ENCODE results near the gene TBCB. TPM values are rescaled to one million over a fixed set of nuclear protein-coding genes. Genes with fewer than 3 reads are reported as not detected.

Gene TBCB
- total RNA-seq, 1 experiment from 2014 or later, result 141 TPM

DNA sequence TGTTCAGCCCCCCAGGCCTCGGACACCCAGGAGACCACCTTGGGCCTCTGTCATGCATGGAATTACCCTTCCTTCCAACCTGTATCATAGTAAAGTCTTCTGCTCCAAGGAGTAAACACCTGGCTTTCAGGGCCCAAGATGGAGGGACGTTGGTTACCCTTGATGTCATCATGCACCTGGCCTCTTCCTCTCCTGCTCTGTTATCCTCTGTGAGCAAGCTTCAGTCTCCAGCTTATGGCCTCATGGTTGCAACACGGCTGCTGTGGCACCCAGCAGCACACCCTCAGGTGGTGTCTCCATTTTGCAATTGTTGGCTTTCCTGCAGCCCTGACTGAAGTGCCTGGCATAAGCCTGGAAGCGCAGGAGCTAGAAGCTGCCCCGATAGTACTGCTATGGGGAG is 8.3 kb upstream of the TBCB start:
- no peaks in the 10 kb centered on the region for H3K9me3 ChIP-seq (ENCODE audit: control insufficient read depth in 1 of 2, insufficient read depth in 1 of 2, low read depth in 1 of 2, low read length in 2 of 2)
- ATAC-seq, result no peak
- H4K20me1 ChIP-seq (ENCODE audit: insufficient read depth), result no peaks in the 10 kb centered on the region
- no peak for DNase-seq (ENCODE audit: low read depth, low spot score)
- ChIA-PET POLR2A (no interaction called here), RAD21 (ENCODE audit: low non-redundant PET in 1 of 2, low total read pairs in 2 of 2, uncharacterized antibody in 2 of 2, unreplicated experiment in 2 of 2) (no interaction called here), CTCF (no interaction called here)
- H2AFZ ChIP-seq (ENCODE audit: low read depth, low read length, poor library complexity, severe bottlenecking), result no peak overlapping the region
- H3K4me1 ChIP-seq (ENCODE audit: control insufficient read depth in 1 of 2, insufficient read depth in 2 of 2, low read length in 2 of 2), result peaks cover 0 to 13% of the 10 kb centered on the region in 2 experiments; a peak in 2 of 4 replicates
- no peak overlapping the region for H3K4me2 ChIP-seq (ENCODE audit: low read length)
- no peak overlapping the region for H3K4me3 ChIP-seq (replicated peaks in 1 of 2; ENCODE audit: low read depth in 1 of 2, low read length in 2 of 2)
- no peaks in the 10 kb centered on the region for H3K79me2 ChIP-seq (ENCODE audit: insufficient read depth, low read length)
- H3K9me2 ChIP-seq (ENCODE audit: insufficient read depth), result no peaks in the 10 kb centered on the region
- no peak overlapping the region for H3K27ac ChIP-seq (ENCODE audit: low read depth, low read length)
- H3K27me3 ChIP-seq (ENCODE audit: insufficient read depth, low read length), result no peaks in the 10 kb centered on the region
- no peak overlapping the region for H3K9ac ChIP-seq (ENCODE audit: low read length)
- no TSS peak for BruUV-seq (replicated peaks)
- intact Hi-C loops (cut with micrococcal nuclease), result no loop called here
- peaks cover 10 to 28% of the 10 kb centered on the region in 2 experiments; a peak in 3 of 4 replicates for H3K36me3 ChIP-seq (ENCODE audit: control insufficient read depth in 1 of 2, insufficient read depth in 2 of 2, low read length in 2 of 2)
- TF ChIP-seq SP1 (IDR thresholded peaks at IDR 0.05; ENCODE audit: low read depth), result no peak
- TF ChIP-seq YY1 (IDR thresholded peaks at IDR 0.05; ENCODE audit: extremely low read depth, insufficient replicate concordance, low read depth, low read length), result no peak
- no peak for TF ChIP-seq CBX3 (IDR thresholded peaks at IDR 0.05; ENCODE audit: low read depth)
- no peak for TF ChIP-seq SRF (IDR thresholded peaks at IDR 0.05; ENCODE audit: low read depth)
- no peak for TF ChIP-seq POLR2A (IDR thresholded peaks at IDR 0.05; ENCODE audit: borderline replicate concordance, extremely low read depth, insufficient read depth, insufficient read length)

DNA sequence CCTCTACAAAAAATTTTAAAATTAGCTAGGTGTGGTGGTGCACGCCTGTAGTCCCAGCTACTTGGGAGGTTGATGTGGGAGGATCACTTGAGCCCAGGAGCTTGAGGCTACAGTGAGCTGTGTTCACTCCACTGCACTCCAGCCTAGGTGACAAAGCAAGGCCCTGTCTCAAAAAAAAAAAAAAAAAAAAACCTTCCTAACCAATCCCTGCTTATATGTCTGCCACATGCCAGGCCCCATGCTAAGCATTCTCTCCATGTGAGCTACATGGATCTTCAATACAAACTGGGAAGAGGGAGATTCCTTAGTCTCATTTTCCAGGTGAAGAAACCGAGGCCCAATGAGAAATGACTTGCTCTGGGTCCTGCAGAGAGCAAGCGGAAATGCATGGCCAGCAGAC is 6.6 kb upstream of the TBCB start:
- CTCF ChIA-PET, result no interaction called here

More for the DNA sequence above, 6.6 kb upstream of the TBCB start:
- peaks cover 11% of the 10 kb centered on the region for H3K79me2 ChIP-seq (ENCODE audit: insufficient read depth, low read length)
- ChIA-PET POLR2A (no interaction called here), RAD21 (ENCODE audit: low non-redundant PET in 1 of 2, low total read pairs in 2 of 2, uncharacterized antibody in 2 of 2, unreplicated experiment in 2 of 2) (no interaction called here)
- no peak for ATAC-seq
- no peak overlapping the region for H3K9ac ChIP-seq (ENCODE audit: low read length)
- H3K4me3 ChIP-seq (replicated peaks in 1 of 2; ENCODE audit: low read depth in 1 of 2, low read length in 2 of 2), result no peak overlapping the region
- H3K9me2 ChIP-seq (ENCODE audit: insufficient read depth), result no peaks in the 10 kb centered on the region
- BruUV-seq (replicated peaks), result no TSS peak
- H3K9me3 ChIP-seq (ENCODE audit: control insufficient read depth in 1 of 2, insufficient read depth in 1 of 2, low read depth in 1 of 2, low read length in 2 of 2), result no peaks in the 10 kb centered on the region
- H3K4me2 ChIP-seq (ENCODE audit: low read length), result no peak overlapping the region
- intact Hi-C loops (cut with micrococcal nuclease), result no loop called here
- no peak for DNase-seq (ENCODE audit: low read depth, low spot score)
- H3K36me3 ChIP-seq (ENCODE audit: control insufficient read depth in 1 of 2, insufficient read depth in 2 of 2, low read length in 2 of 2), result peaks cover 14 to 24% of the 10 kb centered on the region in 2 experiments; a peak in 3 of 4 replicates
- H3K27ac ChIP-seq (ENCODE audit: low read depth, low read length), result no peak overlapping the region
- H3K4me1 ChIP-seq (ENCODE audit: control insufficient read depth in 1 of 2, insufficient read depth in 2 of 2, low read length in 2 of 2), result peaks cover 0 to 14% of the 10 kb centered on the region in 2 experiments; a peak in 2 of 4 replicates
- H4K20me1 ChIP-seq (ENCODE audit: insufficient read depth), result no peaks in the 10 kb centered on the region
- TF ChIP-seq SIN3A (IDR thresholded peaks at IDR 0.05; ENCODE audit: low read depth), result no peak
- TF ChIP-seq SP1 (IDR thresholded peaks at IDR 0.05; ENCODE audit: low read depth), result no peak
- TF ChIP-seq POLR2A (IDR thresholded peaks at IDR 0.05; ENCODE audit: borderline replicate concordance, extremely low read depth, insufficient read depth, insufficient read length), result no peak
- TF ChIP-seq, protein P1, sequence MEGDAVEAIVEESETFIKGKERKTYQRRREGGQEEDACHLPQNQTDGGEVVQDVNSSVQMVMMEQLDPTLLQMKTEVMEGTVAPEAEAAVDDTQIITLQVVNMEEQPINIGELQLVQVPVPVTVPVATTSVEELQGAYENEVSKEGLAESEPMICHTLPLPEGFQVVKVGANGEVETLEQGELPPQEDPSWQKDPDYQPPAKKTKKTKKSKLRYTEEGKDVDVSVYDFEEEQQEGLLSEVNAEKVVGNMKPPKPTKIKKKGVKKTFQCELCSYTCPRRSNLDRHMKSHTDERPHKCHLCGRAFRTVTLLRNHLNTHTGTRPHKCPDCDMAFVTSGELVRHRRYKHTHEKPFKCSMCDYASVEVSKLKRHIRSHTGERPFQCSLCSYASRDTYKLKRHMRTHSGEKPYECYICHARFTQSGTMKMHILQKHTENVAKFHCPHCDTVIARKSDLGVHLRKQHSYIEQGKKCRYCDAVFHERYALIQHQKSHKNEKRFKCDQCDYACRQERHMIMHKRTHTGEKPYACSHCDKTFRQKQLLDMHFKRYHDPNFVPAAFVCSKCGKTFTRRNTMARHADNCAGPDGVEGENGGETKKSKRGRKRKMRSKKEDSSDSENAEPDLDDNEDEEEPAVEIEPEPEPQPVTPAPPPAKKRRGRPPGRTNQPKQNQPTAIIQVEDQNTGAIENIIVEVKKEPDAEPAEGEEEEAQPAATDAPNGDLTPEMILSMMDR (IDR thresholded peaks at IDR 0.05 in 2 of 3, conservative IDR thresholded peaks at IDR 0.05 in 1 of 3; ENCODE audit: borderline replicate concordance in 1 of 3, insufficient read depth in 1 of 3, low read depth in 2 of 3, low read length in 2 of 3), result no peak
- no peak for TF ChIP-seq EZH2 (IDR thresholded peaks at IDR 0.05)
- no peak for TF ChIP-seq CEBPB (IDR thresholded peaks at IDR 0.05; ENCODE audit: low read depth)
- TF ChIP-seq YY1 (IDR thresholded peaks at IDR 0.05; ENCODE audit: extremely low read depth, insufficient replicate concordance, low read depth, low read length), result no peak
- no peak for TF ChIP-seq RAD21 (IDR thresholded peaks at IDR 0.05; ENCODE audit: low read depth)
- TF ChIP-seq ZNF274 (IDR thresholded peaks at IDR 0.05; ENCODE audit: low read depth, low read length), result no peak
- TF ChIP-seq EGR1 (IDR thresholded peaks at IDR 0.05; ENCODE audit: low read depth), result no peak
- TF ChIP-seq SRF (IDR thresholded peaks at IDR 0.05; ENCODE audit: low read depth), result no peak
- no peak for TF ChIP-seq POLR2AphosphoS5 (IDR thresholded peaks at IDR 0.05; ENCODE audit: low read depth, low read length)
- TF ChIP-seq, protein P2, sequence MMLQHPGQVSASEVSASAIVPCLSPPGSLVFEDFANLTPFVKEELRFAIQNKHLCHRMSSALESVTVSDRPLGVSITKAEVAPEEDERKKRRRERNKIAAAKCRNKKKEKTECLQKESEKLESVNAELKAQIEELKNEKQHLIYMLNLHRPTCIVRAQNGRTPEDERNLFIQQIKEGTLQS (IDR thresholded peaks at IDR 0.05), result no peak
- TF ChIP-seq, protein P3, sequence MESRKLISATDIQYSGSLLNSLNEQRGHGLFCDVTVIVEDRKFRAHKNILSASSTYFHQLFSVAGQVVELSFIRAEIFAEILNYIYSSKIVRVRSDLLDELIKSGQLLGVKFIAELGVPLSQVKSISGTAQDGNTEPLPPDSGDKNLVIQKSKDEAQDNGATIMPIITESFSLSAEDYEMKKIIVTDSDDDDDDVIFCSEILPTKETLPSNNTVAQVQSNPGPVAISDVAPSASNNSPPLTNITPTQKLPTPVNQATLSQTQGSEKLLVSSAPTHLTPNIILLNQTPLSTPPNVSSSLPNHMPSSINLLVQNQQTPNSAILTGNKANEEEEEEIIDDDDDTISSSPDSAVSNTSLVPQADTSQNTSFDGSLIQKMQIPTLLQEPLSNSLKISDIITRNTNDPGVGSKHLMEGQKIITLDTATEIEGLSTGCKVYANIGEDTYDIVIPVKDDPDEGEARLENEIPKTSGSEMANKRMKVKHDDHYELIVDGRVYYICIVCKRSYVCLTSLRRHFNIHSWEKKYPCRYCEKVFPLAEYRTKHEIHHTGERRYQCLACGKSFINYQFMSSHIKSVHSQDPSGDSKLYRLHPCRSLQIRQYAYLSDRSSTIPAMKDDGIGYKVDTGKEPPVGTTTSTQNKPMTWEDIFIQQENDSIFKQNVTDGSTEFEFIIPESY (IDR thresholded peaks at IDR 0.05; ENCODE audit: extremely low read depth, insufficient replicate concordance, low read length), result no peak
- no peaks in the 10 kb centered on the region for H3K27me3 ChIP-seq (ENCODE audit: insufficient read depth, low read length)
- no peak overlapping the region for H2AFZ ChIP-seq (ENCODE audit: low read depth, low read length, poor library complexity, severe bottlenecking)
